AG09309 (cell line): ENCODE data around the gene EGFR.

Source experiments
- DNase-seq: peaks from one replicate; pipeline ENCODE4 v3.0.0-alpha.2; 2010; ENCODE audit warnings: low read depth
- H3K4me3 ChIP-seq: 2 replicates; pipeline ENCODE4 v1.5.1; 2011; ENCODE audit warnings: mild to moderate bottlenecking, low read depth, low read length, moderate library complexity; ENCODE audit not compliant: control insufficient read depth
- TF ChIP-seq, protein P1 (sequence below): IDR thresholded peaks from 2 replicates; pipeline ENCODE4 v1.5.1; 2011; ENCODE audit warnings: mild to moderate bottlenecking, low read depth, low read length, inconsistent platforms; ENCODE audit not compliant: insufficient read depth, control insufficient read depth; ENCODE audit errors: missing control alignments

Gene EGFR

DNA sequence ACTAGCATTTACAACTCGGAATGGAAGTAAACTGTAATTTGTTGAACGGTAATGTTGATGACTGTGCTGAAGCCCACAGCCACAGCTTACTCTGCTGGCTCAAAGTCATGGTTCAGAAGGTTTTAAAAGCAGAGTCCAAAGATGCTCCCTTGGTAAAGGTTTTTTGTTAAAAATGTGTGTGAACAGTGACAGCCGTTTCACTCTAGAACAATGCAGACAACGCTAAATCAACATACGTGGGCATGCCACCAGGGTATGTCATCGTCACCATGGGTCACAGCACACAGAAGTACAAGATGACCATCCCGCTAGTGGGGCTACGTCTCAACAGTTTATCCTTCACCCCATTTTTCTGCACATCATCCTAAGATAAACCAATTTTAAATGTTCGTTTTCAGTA lies 239.8 kb downstream of the EGFR start:
- no peak overlapping the region for H3K4me3 ChIP-seq
- DNase-seq, result no peak
- TF ChIP-seq, protein P1, sequence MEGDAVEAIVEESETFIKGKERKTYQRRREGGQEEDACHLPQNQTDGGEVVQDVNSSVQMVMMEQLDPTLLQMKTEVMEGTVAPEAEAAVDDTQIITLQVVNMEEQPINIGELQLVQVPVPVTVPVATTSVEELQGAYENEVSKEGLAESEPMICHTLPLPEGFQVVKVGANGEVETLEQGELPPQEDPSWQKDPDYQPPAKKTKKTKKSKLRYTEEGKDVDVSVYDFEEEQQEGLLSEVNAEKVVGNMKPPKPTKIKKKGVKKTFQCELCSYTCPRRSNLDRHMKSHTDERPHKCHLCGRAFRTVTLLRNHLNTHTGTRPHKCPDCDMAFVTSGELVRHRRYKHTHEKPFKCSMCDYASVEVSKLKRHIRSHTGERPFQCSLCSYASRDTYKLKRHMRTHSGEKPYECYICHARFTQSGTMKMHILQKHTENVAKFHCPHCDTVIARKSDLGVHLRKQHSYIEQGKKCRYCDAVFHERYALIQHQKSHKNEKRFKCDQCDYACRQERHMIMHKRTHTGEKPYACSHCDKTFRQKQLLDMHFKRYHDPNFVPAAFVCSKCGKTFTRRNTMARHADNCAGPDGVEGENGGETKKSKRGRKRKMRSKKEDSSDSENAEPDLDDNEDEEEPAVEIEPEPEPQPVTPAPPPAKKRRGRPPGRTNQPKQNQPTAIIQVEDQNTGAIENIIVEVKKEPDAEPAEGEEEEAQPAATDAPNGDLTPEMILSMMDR, result no peak

DNA sequence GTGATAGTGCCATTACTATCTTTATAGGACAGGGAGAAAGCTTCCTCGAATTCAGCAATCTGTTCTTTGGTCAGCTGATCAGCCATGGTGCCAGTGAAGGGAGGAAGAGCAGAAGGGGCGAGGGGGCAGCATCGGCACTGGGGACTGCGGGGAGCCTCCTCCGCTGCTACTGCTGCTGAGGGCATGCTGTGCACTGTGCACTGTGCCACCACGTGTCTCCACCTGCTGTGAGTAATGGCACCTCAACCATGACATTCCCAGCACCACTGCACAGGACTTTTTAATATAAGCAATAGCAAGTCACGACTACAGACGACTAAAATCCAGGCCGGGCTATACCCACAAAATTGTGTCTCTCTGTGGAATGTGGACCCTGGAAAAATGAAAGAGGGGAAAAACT lies 241.4 kb downstream of the EGFR start:
- TF ChIP-seq, protein P1, result no peak
- no peak overlapping the region for H3K4me3 ChIP-seq
- DNase-seq, result no peak

DNA sequence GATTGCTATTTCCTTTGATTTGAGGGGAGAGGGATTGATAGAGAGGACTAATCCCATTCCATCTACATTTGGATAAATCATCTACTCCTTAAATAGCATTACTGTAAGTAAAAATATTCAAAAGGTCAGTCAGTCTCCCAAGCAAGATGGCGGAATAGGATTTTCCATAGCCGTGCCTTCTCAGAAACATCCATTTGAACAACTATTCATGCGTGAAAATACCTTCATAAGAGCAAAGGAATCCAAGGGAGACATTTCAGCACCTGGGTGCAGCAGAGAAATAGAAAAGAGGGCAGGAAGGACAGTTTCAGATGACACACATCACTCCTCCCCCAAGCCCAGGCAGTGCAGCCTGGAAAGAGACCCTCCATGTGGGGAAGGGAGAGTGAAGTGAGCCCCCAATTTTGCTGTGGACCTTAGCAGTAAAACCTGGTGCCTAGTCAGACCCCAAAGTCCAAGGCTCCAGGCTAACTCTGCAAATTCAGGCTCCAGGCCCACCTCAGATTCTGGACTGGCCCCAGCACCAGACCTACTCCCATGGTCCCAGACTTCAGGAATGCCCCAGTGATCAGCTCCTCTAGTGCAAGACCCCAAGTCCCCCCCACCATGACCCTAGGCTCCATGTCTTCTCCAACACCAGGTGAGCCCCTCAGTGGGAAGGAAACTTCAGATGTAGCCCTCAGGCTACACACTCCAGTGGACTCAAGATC lies 242.0 kb downstream of the EGFR start:
- TF ChIP-seq, protein P1, result no peak
- no peak for DNase-seq
- no peak overlapping the region for H3K4me3 ChIP-seq
